ENCODE measurements around the gene AGFG1. TPM values are rescaled to one million over a fixed set of nuclear protein-coding genes. Genes with fewer than 3 reads are reported as not detected.
A peak's percentile ranks its signal among the peaks of the same experiment; 100 is the strongest.

Gene AGFG1
- total RNA-seq, 4 donors from 2014 or later = 85.7 to 265 (median 186) TPM

- TF ChIP-seq CTCF (IDR thresholded peaks at IDR 0.05) = no peak
- ATAC-seq (ENCODE audit: low FRiP score) (no peak), DNase-seq (ENCODE audit: low spot score) (no peak)
Observed at GRCh38 chr2:227466887-227467600, 4.9 kb upstream of the AGFG1 start.

- DNase-seq (ENCODE audit: low spot score) = no peak
- no peak for TF ChIP-seq CTCF (IDR thresholded peaks at IDR 0.05)
- ATAC-seq (ENCODE audit: low FRiP score) = no peak
Observed at GRCh38 chr2:227471412-227471811, 544 bp upstream of the AGFG1 start.

GRCh38 chr2:227472265-227473121, 537 bp downstream of the AGFG1 start:
- ATAC-seq (ENCODE audit: low FRiP score) = peak; percentile 70
- DNase-seq (ENCODE audit: low spot score) = no peak
- TF ChIP-seq CTCF (IDR thresholded peaks at IDR 0.05) = no peak

GRCh38 chr2:227473122-227473461, 1.1 kb downstream of the AGFG1 start:
- DNase-seq (ENCODE audit: low spot score) = no peak
- TF ChIP-seq CTCF (IDR thresholded peaks at IDR 0.05) = no peak
- ATAC-seq (ENCODE audit: low FRiP score) = no peak

- no peak for DNase-seq (ENCODE audit: low spot score)
- no peak for ATAC-seq (ENCODE audit: low FRiP score)
- no peak for TF ChIP-seq CTCF (IDR thresholded peaks at IDR 0.05)
Observed at GRCh38 chr2:227473806-227474205, 1.9 kb downstream of the AGFG1 start.

GRCh38 chr2:227474410-227474809, 2.5 kb downstream of the AGFG1 start:
- TF ChIP-seq CTCF (IDR thresholded peaks at IDR 0.05) = no peak
- no peak for ATAC-seq (ENCODE audit: low FRiP score)
- DNase-seq (ENCODE audit: low spot score) = no peak

Measured in omental fat pad (tissue), 4 donors.